HEK293 (cell line): Measurements from ENCODE around the gene C22orf39.

Experiments used
- CTCF ChIA-PET: fragments of 350-600 bp; formaldehyde crosslinking; extraction: SDS; loops from one replicate; lab custom pipeline; 2021; ENCODE audit warnings: antibody characterized with exemption; lab: Yijun Ruan, JAX
- POLR2A ChIA-PET: fragments of 300-600 bp; formaldehyde crosslinking; extraction: SDS; loops from one replicate; lab custom pipeline; 2020; ENCODE audit warnings: antibody characterized with exemption, inconsistent platforms; lab: Yijun Ruan, JAX
- H3K27ac ChIP-seq: fragments of 200-500 bp; sonication (Bioruptor generic); 2 replicates; pipeline ENCODE4 v1.5.1; 2014; ENCODE audit warnings: low read depth, low read length, control low read depth, inconsistent platforms; ENCODE audit errors: extremely low read depth
- H3K36me3 ChIP-seq, 2 experiments: fragments of 200-500 bp in 1 of 2; sonication (Bioruptor generic) in 1 of 2; 1 replicate in 1 of 2; 2 replicates in 1 of 2; pipeline ENCODE4 v1.5.1; 2014 to 2017; ENCODE audit warnings: inconsistent platforms in 2 of 2, low read length in 2 of 2; ENCODE audit not compliant: control insufficient read depth in 2 of 2, insufficient read depth in 1 of 2
- H3K4me1 ChIP-seq: fragments of 200-500 bp; sonication (Bioruptor generic); 2 replicates; pipeline ENCODE4 v1.5.1; 2014; ENCODE audit warnings: mild to moderate bottlenecking, low read length, inconsistent platforms; ENCODE audit not compliant: control insufficient read depth, insufficient read depth
- H3K4me3 ChIP-seq: 2 replicates; pipeline ENCODE4 v1.5.1; 2011; ENCODE audit warnings: low read depth, mild to moderate bottlenecking, control low read depth, low read length, moderate library complexity
- H3K9me3 ChIP-seq: fragments of 200-500 bp; sonication (Bioruptor generic); 2 replicates; pipeline ENCODE4 v1.5.1; 2014; ENCODE audit warnings: low read depth, low read length, inconsistent platforms; ENCODE audit not compliant: control insufficient read depth, insufficient read depth
- BCL11A ChIP-seq: fragments of 450-650 bp; formaldehyde crosslinking; IDR thresholded peaks from 2 replicates; pipeline ENCODE4 v1.5.1; 2016; ENCODE audit warnings: low read depth, missing biosample characterization, missing genetic modification characterization
- BCL11B ChIP-seq: fragments of 450-650 bp; formaldehyde crosslinking; IDR thresholded peaks from 2 replicates; pipeline ENCODE4 v1.5.1; 2016; ENCODE audit warnings: low read depth, missing biosample characterization, missing genetic modification characterization
- GLIS2 ChIP-seq: fragments of 450-650 bp; formaldehyde crosslinking; IDR thresholded peaks from 2 replicates; pipeline ENCODE4 v1.5.1; 2016; ENCODE audit warnings: missing biosample characterization, missing genetic modification characterization
- KLF7 ChIP-seq: fragments of 450-650 bp; formaldehyde crosslinking; IDR thresholded peaks from 2 replicates; pipeline ENCODE4 v1.5.1; 2016; ENCODE audit warnings: missing biosample characterization, missing genetic modification characterization, borderline replicate concordance
- KLF8 ChIP-seq: fragments of 450-650 bp; formaldehyde crosslinking; IDR thresholded peaks from 2 replicates; pipeline ENCODE4 v1.5.1; 2016; ENCODE audit warnings: missing biosample characterization, missing genetic modification characterization
- PRDM1 ChIP-seq: fragments of 450-650 bp; formaldehyde crosslinking; IDR thresholded peaks from 2 replicates; pipeline ENCODE4; 2016; ENCODE audit warnings: missing biosample characterization, missing genetic modification characterization
- SCRT1 ChIP-seq: fragments of 450-650 bp; formaldehyde crosslinking; IDR thresholded peaks from 2 replicates; pipeline ENCODE4 v1.5.1; 2016; ENCODE audit warnings: missing biosample characterization, missing genetic modification characterization, borderline replicate concordance
- ZBTB11 ChIP-seq: fragments of 450-650 bp; formaldehyde crosslinking; conservative IDR thresholded peaks from 2 replicates; pipeline ENCODE4 v1.5.1; 2016; ENCODE audit warnings: low read depth, missing biosample characterization, missing genetic modification characterization
- ZEB2 ChIP-seq: fragments of 450-650 bp; formaldehyde crosslinking; IDR thresholded peaks from 2 replicates; pipeline ENCODE4 v1.5.1; 2016; ENCODE audit warnings: missing biosample characterization, missing genetic modification characterization
- ZFP37 ChIP-seq: fragments of 450-650 bp; formaldehyde crosslinking; IDR thresholded peaks from 2 replicates; pipeline ENCODE4 v1.5.1; 2016; ENCODE audit warnings: missing biosample characterization, missing genetic modification characterization
- ZNF138 ChIP-seq: fragments of 450-650 bp; formaldehyde crosslinking; IDR thresholded peaks from 2 replicates; pipeline ENCODE4 v1.5.1; 2016; ENCODE audit warnings: missing biosample characterization, missing genetic modification characterization, borderline replicate concordance
- ZNF140 ChIP-seq: fragments of 450-650 bp; formaldehyde crosslinking; IDR thresholded peaks from 2 replicates; pipeline ENCODE4 v1.5.1; 2016; ENCODE audit warnings: missing biosample characterization, missing genetic modification characterization
- ZNF341 ChIP-seq: fragments of 450-650 bp; formaldehyde crosslinking; IDR thresholded peaks from 2 replicates; pipeline ENCODE4; 2016; ENCODE audit warnings: low read depth, missing biosample characterization, missing genetic modification characterization
- ZNF362 ChIP-seq: fragments of 450-650 bp; formaldehyde crosslinking; IDR thresholded peaks from 2 replicates; pipeline ENCODE4 v1.5.1; 2016; ENCODE audit warnings: missing biosample characterization, missing genetic modification characterization
- ZNF37A ChIP-seq: fragments of 450-650 bp; IDR thresholded peaks from 2 replicates; pipeline ENCODE4 v1.5.1; 2018; ENCODE audit warnings: missing biosample characterization, missing genetic modification characterization
- ZNF423 ChIP-seq: fragments of 450-650 bp; formaldehyde crosslinking; IDR thresholded peaks from 2 replicates; pipeline ENCODE4 v1.5.1; 2016; ENCODE audit warnings: missing biosample characterization, missing genetic modification characterization
- ZNF473 ChIP-seq: fragments of 450-650 bp; formaldehyde crosslinking; IDR thresholded peaks from 2 replicates; pipeline ENCODE4 v1.5.1; 2017; ENCODE audit warnings: missing biosample characterization, missing genetic modification characterization
- ZNF501 ChIP-seq: fragments of 450-650 bp; formaldehyde crosslinking; IDR thresholded peaks from 2 replicates; pipeline ENCODE4 v1.5.1; 2016; ENCODE audit warnings: missing biosample characterization, missing genetic modification characterization
- ZNF518A ChIP-seq: fragments of 450-650 bp; formaldehyde crosslinking; conservative IDR thresholded peaks from 2 replicates; pipeline ENCODE4 v1.5.1; 2016; ENCODE audit warnings: low read depth, missing biosample characterization, missing genetic modification characterization
- ZNF521 ChIP-seq: fragments of 450-650 bp; formaldehyde crosslinking; IDR thresholded peaks from 2 replicates; pipeline ENCODE4 v1.5.1; 2017; ENCODE audit warnings: missing biosample characterization, mild to moderate bottlenecking, missing genetic modification characterization
- ZNF621 ChIP-seq: fragments of 450-650 bp; formaldehyde crosslinking; IDR thresholded peaks from 2 replicates; pipeline ENCODE4 v1.5.1; 2017; ENCODE audit warnings: missing biosample characterization, missing genetic modification characterization
- ZNF658 ChIP-seq: fragments of 450-650 bp; formaldehyde crosslinking; IDR thresholded peaks from 2 replicates; pipeline ENCODE4; 2016; ENCODE audit warnings: missing biosample characterization, missing genetic modification characterization
- ZNF747 ChIP-seq: fragments of 450-650 bp; formaldehyde crosslinking; IDR thresholded peaks from 2 replicates; pipeline ENCODE4 v1.5.1; 2016; ENCODE audit warnings: missing biosample characterization, missing genetic modification characterization
- ZNF776 ChIP-seq: fragments of 450-650 bp; formaldehyde crosslinking; IDR thresholded peaks from 2 replicates; pipeline ENCODE4 v1.5.0; 2017; ENCODE audit warnings: missing biosample characterization, missing genetic modification characterization, borderline replicate concordance
- TF ChIP-seq, protein P1 (sequence below): fragments of 450-650 bp; formaldehyde crosslinking; IDR thresholded peaks from 2 replicates; pipeline ENCODE4 v1.5.1; 2016; ENCODE audit warnings: missing biosample characterization, missing genetic modification characterization, borderline replicate concordance

The C22orf39 gene

DNA sequence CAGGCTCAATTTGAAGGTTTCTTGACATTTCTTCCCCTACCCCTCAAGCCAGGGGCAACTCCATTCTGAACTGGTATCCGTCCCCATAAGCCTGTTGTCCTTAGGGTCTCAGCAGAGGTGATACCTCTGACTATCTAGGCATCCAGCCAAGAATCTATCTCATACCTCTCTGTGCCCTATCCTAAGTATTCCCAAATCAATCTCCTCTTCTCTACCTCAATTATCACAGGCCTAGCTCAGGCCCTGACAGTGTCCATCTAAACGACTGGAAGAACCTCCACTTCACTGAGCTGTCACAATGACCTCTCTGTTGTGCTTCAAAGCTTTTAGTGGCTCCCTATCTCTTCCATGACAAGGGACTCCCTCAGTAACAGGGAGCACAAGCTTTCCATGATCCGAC lies 42.8 kb downstream of the C22orf39 start (continued):
- TF ChIP-seq ZNF362 (tag by site-specific recombination): no peak
- TF ChIP-seq KLF7 (tag by site-specific recombination): no peak
- TF ChIP-seq ZFP37 (tag by site-specific recombination): no peak
- no peak for TF ChIP-seq GLIS2
- no peak for TF ChIP-seq SCRT1 (tag by site-specific recombination)
- no peak for TF ChIP-seq ZNF658 (tag by site-specific recombination)
- no peak for TF ChIP-seq ZNF501

- Histone ChIP-seq H3K4me3 (no peak overlapping the region), H3K9me3 (no peaks in the 10 kb centered on the region), H3K4me1 (0 out of 2 replicates have a peak, but pooled peaks cover 1% of the 10 kb centered on the region), H3K36me3 (peaks cover 3 to 82% of the 10 kb centered on the region in 2 experiments; a peak in 2 of 3 replicates), H3K27ac (no peak overlapping the region)
- TF ChIP-seq ZNF140 (tag by site-specific recombination) (0 out of 2 replicates have a peak, but pooled peaks have one; percentile 11), ZNF776 (tag by site-specific recombination) (no peak), ZNF747 (tag by site-specific recombination) (no peak), BCL11A (no peak), ZNF37A (tag by site-specific recombination) (no peak)
- TF ChIP-seq, protein P1, sequence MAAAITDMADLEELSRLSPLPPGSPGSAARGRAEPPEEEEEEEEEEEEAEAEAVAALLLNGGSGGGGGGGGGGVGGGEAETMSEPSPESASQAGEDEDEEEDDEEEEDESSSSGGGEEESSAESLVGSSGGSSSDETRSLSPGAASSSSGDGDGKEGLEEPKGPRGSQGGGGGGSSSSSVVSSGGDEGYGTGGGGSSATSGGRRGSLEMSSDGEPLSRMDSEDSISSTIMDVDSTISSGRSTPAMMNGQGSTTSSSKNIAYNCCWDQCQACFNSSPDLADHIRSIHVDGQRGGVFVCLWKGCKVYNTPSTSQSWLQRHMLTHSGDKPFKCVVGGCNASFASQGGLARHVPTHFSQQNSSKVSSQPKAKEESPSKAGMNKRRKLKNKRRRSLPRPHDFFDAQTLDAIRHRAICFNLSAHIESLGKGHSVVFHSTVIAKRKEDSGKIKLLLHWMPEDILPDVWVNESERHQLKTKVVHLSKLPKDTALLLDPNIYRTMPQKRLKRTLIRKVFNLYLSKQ: no peak
- CTCF ChIA-PET: no interaction called here
- POLR2A ChIA-PET: no interaction called here
Observed at GRCh38 chr22:19402642-19403191, 44.8 kb downstream of the C22orf39 start.

DNA sequence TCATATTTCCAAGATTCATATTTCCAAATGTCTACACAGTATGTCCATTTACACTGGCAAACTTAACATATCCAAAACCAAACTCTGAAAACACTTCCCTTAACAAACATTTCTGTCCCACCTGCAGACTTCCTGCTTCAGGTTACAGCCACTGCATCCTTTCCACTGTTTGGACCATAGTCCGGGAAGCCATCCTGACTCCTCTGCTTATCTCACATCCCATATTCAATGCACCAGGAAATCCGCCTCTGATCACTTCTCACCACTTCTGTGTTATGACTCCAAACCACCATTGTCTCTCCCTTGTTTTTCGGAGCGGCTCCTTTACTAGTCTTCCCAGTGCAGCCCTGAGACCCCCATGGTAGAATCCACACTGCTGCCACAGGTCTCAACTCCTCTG lies 46.0 kb downstream of the C22orf39 start:
- ChIA-PET POLR2A (no interaction called here), CTCF (no interaction called here)
- H3K36me3 ChIP-seq: peaks cover 3 to 82% of the 10 kb centered on the region in 2 experiments; a peak in 2 of 3 replicates
- no peaks in the 10 kb centered on the region for H3K4me1 ChIP-seq
- no peak overlapping the region for H3K27ac ChIP-seq
- no peak overlapping the region for H3K4me3 ChIP-seq
- no peaks in the 10 kb centered on the region for H3K9me3 ChIP-seq
- TF ChIP-seq ZNF521 (no peak), ZNF473 (tag by site-specific recombination) (no peak), KLF8 (tag by site-specific recombination) (no peak), ZNF518A (tag by site-specific recombination) (no peak), ZNF423 (tag by site-specific recombination) (no peak), ZNF621 (tag by site-specific recombination) (no peak), ZNF341 (tag by site-specific recombination) (no peak), ZNF138 (no peak), PRDM1 (no peak), ZEB2 (no peak), BCL11B (tag by site-specific recombination) (no peak), ZBTB11 (tag by site-specific recombination) (no peak)
